OCI-LY1 (cell line): ENCODE data around the gene CAPN10.
A peak's percentile ranks its signal among the peaks of the same experiment; 100 is the strongest.

Experiments
- H2AFZ ChIP-seq: fragments of 200-600 bp; sonication (generic), shearing (Covaris generic); 2 replicates; pipeline ENCODE4 v1.6.0; 2014; ENCODE audit warnings: antibody characterized with exemption, mild to moderate bottlenecking, low read length
- H3F3A ChIP-seq: fragments of 200-600 bp; sonication (generic), shearing (Covaris generic); 2 replicates; pipeline ENCODE4 v1.6.0; 2014; ENCODE audit warnings: mild to moderate bottlenecking, antibody characterized with exemption, low read length, moderate library complexity; ENCODE audit not compliant: insufficient read depth
- H3K27ac ChIP-seq: fragments of 200-600 bp; sonication (generic); 2 replicates; pipeline ENCODE4 v1.5.1; 2014; ENCODE audit warnings: low read length, mixed run types, mild to moderate bottlenecking, low read depth; ENCODE audit not compliant: poor library complexity, severe bottlenecking
- H3K27me3 ChIP-seq: fragments of 200-600 bp; sonication (generic); 2 replicates; pipeline ENCODE4 v1.6.0; 2014; ENCODE audit warnings: antibody characterized with exemption, mild to moderate bottlenecking, low read length, moderate library complexity; ENCODE audit not compliant: insufficient read depth
- H3K36me3 ChIP-seq: fragments of 200-600 bp; sonication (generic); 2 replicates; pipeline ENCODE4 v1.6.1; 2014; ENCODE audit warnings: mild to moderate bottlenecking, antibody characterized with exemption, low read length, moderate library complexity, mixed read lengths; ENCODE audit not compliant: insufficient read depth
- H3K4me1 ChIP-seq: fragments of 200-600 bp; sonication (generic); 2 replicates; pipeline ENCODE4 v1.5.1; 2014; ENCODE audit warnings: mild to moderate bottlenecking, low read length, moderate library complexity; ENCODE audit not compliant: insufficient read depth, severe bottlenecking
- H3K4me2 ChIP-seq: fragments of 200-600 bp; sonication (generic), shearing (Covaris generic); 2 replicates; pipeline ENCODE4 v1.6.1; 2014; ENCODE audit warnings: low read length
- H3K4me3 ChIP-seq: fragments of 200-600 bp; sonication (generic); 2 replicates; pipeline ENCODE4 v1.5.1; 2014; ENCODE audit warnings: low read length, low read depth, mild to moderate bottlenecking, mixed read lengths; ENCODE audit not compliant: poor library complexity, severe bottlenecking
- H3K79me2 ChIP-seq: fragments of 200-600 bp; shearing (Covaris generic); 2 replicates; pipeline ENCODE4 v1.6.1; 2016; ENCODE audit warnings: mixed run types, low read length, mixed read lengths; ENCODE audit not compliant: insufficient read depth
- H3K9ac ChIP-seq: fragments of 200-600 bp; sonication (generic), shearing (Covaris generic); 2 replicates; pipeline ENCODE4 v1.6.1; 2014; ENCODE audit warnings: mild to moderate bottlenecking, low read length, mixed read lengths
- H3K9me2 ChIP-seq: fragments of 200-600 bp; sonication (generic), shearing (Covaris generic); 2 replicates; pipeline ENCODE4 v1.6.1; 2014; ENCODE audit warnings: low read depth, mild to moderate bottlenecking, low read length, mixed read lengths
- H3K9me3 ChIP-seq: fragments of 200-600 bp; shearing (Covaris generic); 2 replicates; pipeline ENCODE4 v1.6.1; 2014; ENCODE audit warnings: low read length, mixed read lengths
- H4K20me1 ChIP-seq: fragments of 200-600 bp; sonication (generic), shearing (Covaris generic); 2 replicates; pipeline ENCODE4 v1.6.0; 2016; ENCODE audit warnings: mild to moderate bottlenecking, low read length; ENCODE audit not compliant: insufficient read depth
- EZH2 ChIP-seq: fragments of 200-600 bp; sonication (generic), shearing (Covaris generic); IDR thresholded peaks from 2 replicates; pipeline ENCODE4 v1.8.0; 2017; ENCODE audit warnings: borderline replicate concordance, mixed run types, mild to moderate bottlenecking, antibody characterized with exemption, low read length, moderate library complexity, mixed read lengths
- TF ChIP-seq, protein P1 (sequence below): fragments of 200-600 bp; sonication (generic), shearing (Covaris generic); IDR thresholded peaks from 2 replicates; pipeline ENCODE4 v1.5.1; 2017; ENCODE audit warnings: mild to moderate bottlenecking, antibody characterized with exemption, low read length, moderate library complexity, mixed read lengths

Gene CAPN10

DNA sequence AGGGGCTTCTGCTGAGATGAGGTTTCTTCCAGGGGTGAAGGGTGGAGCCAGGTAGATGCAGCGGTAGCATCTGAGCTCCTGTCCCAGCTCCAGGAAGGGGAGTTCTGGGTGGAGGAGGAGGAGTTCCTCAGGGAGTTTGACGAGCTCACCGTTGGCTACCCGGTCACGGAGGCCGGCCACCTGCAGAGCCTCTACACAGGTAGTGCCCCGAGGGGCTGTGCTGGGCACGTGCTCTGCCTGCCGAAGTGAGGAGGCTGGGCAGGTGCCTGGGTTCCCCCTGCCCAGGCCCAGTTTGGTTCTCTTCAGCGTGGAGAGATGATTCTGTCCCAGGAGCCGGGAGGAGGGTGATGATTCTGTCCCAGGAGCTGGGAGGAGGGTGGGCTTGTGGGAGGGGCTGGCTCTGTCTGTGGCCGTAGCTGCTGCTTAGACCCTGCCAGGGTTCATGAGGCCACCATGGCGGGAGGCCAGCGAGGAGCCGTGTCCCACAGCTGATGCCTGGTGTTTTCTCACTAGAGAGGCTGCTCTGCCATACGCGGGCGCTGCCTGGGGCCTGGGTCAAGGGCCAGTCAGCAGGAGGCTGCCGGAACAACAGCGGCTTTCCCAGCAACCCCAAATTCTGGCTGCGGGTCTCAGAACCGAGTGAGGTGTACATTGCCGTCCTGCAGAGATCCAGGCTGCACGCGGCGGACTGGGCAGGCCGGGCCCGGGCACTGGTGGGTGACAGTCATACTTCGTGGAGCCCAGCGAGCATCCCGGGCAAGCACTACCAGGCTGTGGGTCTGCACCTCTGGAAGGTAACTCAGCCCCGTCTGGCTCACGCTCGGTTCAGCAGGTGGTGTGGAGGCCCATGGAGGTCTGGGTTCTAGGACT lies 8.2 kb downstream of the CAPN10 start:
- TF ChIP-seq, protein P1, sequence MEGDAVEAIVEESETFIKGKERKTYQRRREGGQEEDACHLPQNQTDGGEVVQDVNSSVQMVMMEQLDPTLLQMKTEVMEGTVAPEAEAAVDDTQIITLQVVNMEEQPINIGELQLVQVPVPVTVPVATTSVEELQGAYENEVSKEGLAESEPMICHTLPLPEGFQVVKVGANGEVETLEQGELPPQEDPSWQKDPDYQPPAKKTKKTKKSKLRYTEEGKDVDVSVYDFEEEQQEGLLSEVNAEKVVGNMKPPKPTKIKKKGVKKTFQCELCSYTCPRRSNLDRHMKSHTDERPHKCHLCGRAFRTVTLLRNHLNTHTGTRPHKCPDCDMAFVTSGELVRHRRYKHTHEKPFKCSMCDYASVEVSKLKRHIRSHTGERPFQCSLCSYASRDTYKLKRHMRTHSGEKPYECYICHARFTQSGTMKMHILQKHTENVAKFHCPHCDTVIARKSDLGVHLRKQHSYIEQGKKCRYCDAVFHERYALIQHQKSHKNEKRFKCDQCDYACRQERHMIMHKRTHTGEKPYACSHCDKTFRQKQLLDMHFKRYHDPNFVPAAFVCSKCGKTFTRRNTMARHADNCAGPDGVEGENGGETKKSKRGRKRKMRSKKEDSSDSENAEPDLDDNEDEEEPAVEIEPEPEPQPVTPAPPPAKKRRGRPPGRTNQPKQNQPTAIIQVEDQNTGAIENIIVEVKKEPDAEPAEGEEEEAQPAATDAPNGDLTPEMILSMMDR = no peak
- TF ChIP-seq EZH2 = no peak
- Histone ChIP-seq H3K27me3 (no peaks in the 10 kb centered on the region), H3K79me2 (no peaks in the 10 kb centered on the region), H3K36me3 (peaks cover 17% of the 10 kb centered on the region), H3K4me1 (no peaks in the 10 kb centered on the region), H3F3A (no peaks in the 10 kb centered on the region), H3K9ac (no peak overlapping the region), H4K20me1 (no peaks in the 10 kb centered on the region), H3K27ac (no peak overlapping the region), H2AFZ (no peak overlapping the region), H3K9me2 (no peaks in the 10 kb centered on the region), H3K4me2 (no peak overlapping the region), H3K9me3 (no peaks in the 10 kb centered on the region), H3K4me3 (no peak overlapping the region)

DNA sequence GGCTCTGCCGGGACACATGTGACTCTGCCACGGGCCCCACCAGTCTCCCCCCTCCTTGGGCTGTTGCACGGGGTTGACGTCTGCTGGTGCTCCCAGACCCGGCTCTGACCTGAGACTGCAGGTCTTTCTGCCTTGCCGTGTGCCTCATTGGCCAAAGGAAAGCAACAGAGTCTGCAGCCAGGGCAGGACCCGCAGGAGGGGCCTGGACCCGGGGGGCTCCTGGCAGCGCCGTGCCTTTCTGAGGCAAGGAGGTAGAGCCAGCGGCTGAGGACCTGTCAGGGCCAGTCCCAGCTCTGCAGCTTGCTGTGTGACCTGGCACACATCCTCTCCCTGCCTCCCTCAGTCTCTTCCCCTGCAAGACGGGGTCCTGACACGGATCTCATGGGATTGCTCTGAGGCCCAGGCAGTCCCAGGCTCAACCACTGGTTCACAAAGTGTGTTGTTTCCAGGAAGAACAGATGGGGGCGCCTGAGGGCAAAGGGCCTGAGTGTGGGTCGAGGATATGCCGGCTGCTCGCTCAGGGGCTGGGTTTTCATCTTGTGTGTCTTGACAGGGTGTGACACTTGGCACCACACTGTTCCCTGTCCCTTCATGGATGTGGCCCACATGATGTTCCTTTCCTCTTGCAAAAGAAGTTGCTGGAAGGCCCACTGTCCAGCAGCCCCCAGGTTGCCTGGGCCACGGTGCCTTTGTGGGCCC lies 9.0 kb downstream of the CAPN10 start:
- H2AFZ ChIP-seq = no peak overlapping the region
- H4K20me1 ChIP-seq = no peaks in the 10 kb centered on the region
- no peak overlapping the region for H3K4me2 ChIP-seq
- no peak overlapping the region for H3K9ac ChIP-seq
- H3K27me3 ChIP-seq = no peaks in the 10 kb centered on the region
- TF ChIP-seq, protein P1 = peak; percentile 58
- no peak for TF ChIP-seq EZH2
- no peaks in the 10 kb centered on the region for H3F3A ChIP-seq
- no peaks in the 10 kb centered on the region for H3K79me2 ChIP-seq
- H3K4me3 ChIP-seq = no peak overlapping the region
- no peaks in the 10 kb centered on the region for H3K4me1 ChIP-seq
- no peaks in the 10 kb centered on the region for H3K9me3 ChIP-seq
- no peak overlapping the region for H3K27ac ChIP-seq
- peaks cover 17% of the 10 kb centered on the region for H3K36me3 ChIP-seq
- H3K9me2 ChIP-seq = no peaks in the 10 kb centered on the region

DNA sequence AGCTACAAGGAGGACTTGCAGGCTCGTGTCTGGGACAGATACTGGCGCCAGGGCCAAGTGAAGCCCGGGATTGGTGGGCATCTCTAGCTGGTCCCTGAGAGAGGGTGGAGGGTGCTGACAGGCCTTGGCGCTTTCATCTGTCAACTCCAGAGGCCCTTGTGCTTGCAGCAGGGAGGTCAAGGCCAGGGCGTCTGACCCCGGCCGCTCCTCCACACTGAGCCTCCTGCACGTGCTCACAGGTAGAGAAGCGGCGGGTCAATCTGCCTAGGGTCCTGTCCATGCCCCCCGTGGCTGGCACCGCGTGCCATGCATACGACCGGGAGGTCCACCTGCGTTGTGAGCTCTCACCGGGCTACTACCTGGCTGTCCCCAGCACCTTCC lies 9.5 kb downstream of the CAPN10 start:
- H3K27me3 ChIP-seq = no peaks in the 10 kb centered on the region
- no peaks in the 10 kb centered on the region for H3K9me3 ChIP-seq
- H3K36me3 ChIP-seq = peaks cover 17% of the 10 kb centered on the region
- H2AFZ ChIP-seq = no peak overlapping the region
- no peak overlapping the region for H3K27ac ChIP-seq
- no peaks in the 10 kb centered on the region for H3K4me1 ChIP-seq
- H3F3A ChIP-seq = no peaks in the 10 kb centered on the region
- no peak overlapping the region for H3K4me3 ChIP-seq
- no peak overlapping the region for H3K4me2 ChIP-seq
- no peaks in the 10 kb centered on the region for H3K9me2 ChIP-seq
- H4K20me1 ChIP-seq = no peaks in the 10 kb centered on the region
- H3K79me2 ChIP-seq = no peaks in the 10 kb centered on the region
- no peak overlapping the region for H3K9ac ChIP-seq
- TF ChIP-seq EZH2 = no peak
- TF ChIP-seq, protein P1 = no peak
